HuH-7.5 (cell line): ENCODE results near the gene NOSTRIN.
"Not testable (repeated sequence)": the region's sequence is repeated elsewhere in the genome, so short reads cannot be mapped to it uniquely, and the experiment has no call there.

ENCODE experiments used
- DNase-seq: peaks from one replicate; pipeline ENCODE4 v3.0.0; 2011; ENCODE audit warnings: low spot score

Gene NOSTRIN

DNA sequence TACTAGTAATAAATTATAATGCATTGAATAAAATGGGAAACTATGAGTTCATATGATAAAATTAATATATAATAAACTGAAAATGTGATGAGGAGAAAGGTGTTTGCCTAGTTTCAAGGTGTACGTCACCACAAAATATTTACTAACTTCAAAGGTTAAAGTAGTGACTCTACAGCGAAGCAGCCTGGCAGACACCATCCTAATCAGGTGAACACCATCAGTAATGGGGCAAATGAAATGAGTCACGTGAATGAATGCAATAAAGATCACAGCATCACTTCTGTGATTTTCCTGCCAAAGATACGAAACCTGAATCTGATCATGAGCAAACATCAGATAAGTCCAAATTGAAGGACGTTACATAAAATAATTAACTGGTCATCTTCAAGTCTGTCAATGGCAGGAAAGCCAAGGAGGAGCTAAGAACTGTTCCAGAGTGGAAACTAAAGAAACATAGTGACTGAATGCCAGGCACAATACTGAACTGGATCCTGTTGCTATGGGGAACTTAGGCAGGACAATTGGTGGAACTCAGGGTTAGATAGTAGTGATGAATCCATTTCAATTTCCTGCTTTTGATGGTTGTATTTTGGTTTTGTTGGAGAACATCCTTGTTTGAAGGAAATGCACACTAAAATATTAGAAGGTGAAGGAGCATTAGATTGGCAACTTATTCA, 12.1 kb upstream of the NOSTRIN start:
- DNase-seq, result no peak

DNA sequence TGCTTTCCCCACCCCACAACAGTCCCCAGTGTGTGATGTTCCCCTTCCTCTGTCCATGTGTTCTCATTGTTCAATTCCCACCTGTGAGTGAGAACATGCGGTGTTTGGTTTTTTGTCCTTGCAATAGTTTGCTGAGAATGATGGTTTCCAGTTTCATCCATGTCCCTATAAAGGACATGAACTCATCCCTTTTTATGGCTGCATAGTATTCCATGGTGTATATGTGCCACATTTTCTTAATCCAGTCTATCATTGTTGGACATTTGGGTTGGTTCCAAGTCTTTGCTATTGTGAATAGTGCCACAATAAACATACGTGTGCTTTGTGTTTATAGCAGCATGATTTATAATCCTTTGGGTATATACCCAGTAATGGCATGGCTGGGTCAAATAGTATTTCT, 11.3 kb upstream of the NOSTRIN start:
- not testable (repeated sequence) for DNase-seq

DNA sequence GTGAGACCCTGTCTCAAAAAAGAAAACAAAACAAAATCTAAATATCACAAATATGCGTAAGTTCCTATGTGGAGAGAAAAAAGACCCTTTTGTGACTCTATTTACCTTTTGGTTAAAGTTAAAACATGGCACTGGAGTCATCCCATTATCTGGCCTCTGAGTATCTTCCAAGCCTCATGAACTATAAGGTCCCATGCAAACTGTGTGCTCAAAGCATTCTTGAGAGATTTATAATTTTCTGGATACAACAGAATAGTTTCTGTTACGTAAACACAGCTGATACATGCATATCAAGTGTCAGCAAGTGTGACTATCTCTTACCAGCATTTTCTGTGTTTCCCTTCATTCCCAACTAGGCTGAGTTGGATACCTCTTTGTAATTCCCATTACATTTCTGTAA, 8.8 kb upstream of the NOSTRIN start:
- DNase-seq, result no peak

DNA sequence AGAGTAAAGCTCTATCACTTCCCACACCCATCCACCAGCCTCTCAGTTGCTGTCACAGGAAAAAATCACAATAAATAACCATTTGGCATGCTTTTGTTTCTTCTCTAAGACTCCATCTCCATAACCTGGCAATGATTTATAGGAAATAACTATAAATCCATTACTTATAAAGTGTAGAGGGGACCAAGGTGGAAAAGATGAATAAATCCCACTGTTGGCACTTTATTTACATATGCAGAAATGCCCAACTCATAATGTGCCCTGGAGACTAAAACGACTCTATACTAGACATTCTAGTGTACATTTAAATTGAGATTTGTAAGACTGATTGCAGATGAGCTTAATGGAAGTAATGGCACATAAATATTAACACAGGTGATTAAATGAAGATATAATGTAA, 7.5 kb upstream of the NOSTRIN start:
- DNase-seq, result no peak

DNA sequence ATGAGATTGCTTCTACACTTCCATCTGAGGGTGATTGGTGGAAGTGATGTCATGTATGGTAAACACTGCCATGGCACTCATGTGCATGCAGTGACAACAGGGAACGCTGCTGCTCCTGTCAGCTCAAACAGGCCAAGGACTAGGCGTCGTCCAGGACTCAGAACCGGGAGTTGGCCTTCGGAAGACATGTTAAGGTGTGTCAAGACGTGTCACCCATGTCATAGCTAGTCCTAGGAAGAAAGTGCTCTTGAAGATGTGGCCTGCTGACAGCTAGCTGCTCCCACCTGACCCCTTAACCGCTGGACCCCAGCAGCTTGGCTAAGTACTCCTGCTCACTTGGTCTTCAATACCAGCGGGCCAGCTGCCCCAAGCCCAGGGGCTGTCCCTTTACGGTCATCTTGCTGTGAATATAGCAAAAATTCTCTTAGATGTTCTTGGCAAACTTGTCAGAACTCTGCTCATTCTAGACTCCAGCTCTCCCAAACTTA, 6.3 kb upstream of the NOSTRIN start:
- no peak for DNase-seq

DNA sequence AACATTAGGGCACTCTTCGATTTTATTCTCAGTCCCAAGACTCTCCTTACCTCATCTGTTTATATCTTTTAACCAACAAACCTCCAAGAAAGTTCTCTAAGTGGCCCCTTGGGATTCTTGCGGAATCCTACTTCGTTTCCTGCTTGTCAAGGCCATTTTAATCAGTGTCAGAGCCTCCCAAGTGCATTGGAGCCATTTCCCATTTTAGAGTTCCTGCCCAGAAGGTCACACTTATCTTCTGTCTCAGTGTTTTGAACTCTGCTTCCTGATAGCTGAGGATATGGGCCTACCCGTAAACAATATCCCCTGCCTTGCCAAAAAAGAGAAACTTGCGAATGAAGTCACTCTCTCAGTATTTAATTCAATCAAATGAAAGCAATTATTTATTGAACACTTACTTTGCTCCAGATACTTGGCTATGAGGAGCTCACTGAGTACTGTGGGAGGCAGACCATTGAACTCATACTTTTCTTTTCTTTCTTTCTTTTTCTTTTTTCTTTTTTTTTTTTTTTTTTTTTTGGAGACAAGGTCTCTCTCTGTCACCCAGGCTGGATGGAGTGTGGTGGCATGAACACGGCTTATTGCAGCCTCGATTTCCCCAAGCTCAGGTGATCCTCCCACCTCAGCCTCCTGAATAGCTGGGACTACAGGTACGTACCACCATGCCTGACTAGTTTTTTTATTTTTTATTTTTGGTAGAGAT, 5.7 kb upstream of the NOSTRIN start:
- no peak for DNase-seq

DNA sequence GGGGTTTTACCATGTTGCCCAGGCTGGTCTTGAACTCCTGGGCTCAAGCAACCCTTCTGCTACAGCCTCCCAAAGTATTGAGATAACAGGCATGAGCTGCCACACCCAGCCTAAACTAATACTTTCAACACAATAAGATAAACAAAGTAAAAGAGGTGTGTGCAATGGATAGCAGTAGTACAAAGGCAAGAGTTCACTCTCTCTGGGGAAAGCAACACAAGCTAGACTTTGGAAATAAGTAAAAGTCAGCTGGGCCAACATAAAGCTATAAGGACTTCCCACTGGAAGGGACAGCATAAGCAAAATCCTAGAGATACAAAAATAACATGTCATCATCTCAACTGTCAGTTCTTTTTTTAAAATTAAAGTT, 5.2 kb upstream of the NOSTRIN start:
- no peak for DNase-seq

DNA sequence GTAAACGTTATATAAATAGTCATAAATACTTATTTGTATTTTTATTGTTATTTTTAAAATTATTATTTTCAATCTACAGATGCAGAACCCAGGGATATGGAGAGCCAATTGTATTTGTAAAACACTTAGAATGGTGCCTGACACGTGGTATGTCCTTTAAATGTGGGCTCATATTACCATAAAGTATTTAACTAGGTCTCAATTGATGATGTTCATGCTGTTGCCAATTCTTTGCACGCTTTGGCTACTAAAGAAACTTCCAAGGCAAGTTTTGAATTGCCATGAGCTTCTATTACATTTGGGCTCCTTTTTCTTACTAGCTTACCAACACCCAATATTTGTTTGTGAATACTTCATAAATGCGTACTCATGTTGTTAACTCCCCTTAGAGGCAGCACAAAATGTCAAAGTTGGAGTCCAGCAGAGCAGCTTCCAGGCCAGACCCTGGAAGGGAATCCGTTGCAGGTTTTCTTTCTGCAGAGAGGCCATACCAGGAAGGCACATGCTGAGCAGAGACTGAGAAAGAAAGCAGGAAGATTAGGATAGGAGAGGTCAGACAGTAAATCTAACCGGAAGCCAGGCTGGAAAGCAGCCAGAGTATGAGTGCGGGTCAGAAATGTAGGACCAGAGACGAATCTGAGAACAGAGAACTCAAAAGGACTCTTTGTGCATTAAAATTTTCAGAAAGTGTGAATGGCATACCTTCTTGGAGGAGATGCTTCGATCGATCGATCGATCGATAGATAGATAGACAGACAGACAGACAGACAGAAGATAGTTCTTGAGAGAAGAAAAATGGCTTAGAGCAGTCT, 4.2 kb upstream of the NOSTRIN start:
- DNase-seq, result no peak

DNA sequence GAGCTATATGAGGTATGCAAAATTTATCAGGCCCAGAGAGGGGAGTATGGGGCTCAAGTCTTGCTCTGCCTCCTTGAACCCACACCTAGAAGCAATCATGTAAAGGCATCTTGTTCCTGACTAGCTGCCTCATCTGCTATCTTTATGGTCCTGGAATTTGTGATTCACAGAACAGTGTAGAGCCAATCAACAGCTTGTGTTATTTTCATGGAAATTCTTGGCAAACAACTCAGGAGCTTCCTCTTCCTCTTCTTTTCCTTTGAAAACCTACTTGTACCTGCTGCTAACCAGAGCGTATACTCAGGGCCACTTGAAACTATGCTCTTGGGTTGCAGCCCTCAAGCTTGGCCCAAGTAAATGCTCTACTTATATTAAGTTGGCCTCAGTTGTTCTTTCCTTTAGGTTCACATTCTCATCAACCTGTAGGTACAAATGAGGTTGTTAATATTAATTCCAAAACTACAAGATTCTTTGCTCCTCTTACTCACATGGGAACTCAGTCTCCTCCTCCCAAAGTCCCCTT, 3.5 kb upstream of the NOSTRIN start:
- DNase-seq, result no peak

DNA sequence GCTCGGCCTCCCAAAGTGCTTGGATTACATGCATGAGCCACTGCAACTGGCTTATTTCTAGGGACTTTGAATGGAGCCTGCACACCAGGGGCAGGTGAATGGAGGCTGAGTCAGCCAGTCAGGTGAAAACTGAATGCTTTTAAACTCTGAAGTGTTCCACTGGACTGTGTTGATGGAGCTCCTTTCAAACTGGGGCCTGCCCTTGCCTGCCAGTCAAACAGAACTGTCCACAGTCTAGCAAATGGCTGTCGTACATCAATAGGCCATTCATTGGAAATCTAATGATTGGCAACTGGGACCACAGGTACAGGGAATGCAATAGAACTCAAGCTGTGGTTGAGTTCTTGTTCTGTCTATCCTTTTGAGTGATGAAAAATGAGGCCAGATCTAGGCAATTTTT, 966 bp upstream of the NOSTRIN start:
- DNase-seq, result no peak

DNA sequence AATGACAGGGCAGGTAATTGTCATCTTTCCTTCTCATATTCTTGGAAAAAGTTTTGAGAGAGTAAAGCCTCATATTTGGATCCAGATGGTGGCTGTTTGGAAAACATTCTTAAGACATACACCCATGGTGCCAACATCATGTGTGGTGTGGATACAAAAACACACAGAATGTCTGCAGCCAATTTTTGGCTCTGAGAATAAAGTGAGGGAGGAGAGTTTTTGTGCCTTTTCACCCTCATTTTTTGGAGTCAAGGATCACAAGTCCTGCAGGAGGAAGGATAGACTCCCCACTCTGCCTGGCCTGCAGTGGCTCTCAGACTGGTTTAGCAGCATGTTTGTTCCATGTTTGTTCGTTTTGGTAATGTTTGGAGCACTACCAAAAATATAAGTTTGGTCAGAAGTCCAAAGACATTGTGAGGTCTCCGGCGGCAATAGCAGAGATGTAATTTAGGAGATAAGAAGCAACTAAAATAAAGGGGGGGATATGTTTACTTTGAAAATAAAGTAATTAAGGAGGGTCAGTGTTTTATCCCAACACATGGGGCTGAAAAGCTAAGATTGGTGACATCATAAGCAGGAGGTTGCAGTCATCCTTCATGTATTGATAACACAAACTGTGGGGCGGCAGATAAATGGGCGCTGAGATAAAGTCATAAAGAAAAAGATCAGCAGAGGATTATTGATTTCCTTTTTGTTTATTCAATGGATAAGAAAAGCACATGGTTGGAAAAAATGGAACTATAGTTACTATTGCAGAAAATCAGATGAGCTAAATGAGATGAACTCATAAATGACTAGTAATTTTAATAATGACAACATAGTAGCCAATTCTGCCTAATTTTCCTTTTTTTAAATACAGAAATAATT, 655 bp downstream of the NOSTRIN start:
- DNase-seq, result no peak

DNA sequence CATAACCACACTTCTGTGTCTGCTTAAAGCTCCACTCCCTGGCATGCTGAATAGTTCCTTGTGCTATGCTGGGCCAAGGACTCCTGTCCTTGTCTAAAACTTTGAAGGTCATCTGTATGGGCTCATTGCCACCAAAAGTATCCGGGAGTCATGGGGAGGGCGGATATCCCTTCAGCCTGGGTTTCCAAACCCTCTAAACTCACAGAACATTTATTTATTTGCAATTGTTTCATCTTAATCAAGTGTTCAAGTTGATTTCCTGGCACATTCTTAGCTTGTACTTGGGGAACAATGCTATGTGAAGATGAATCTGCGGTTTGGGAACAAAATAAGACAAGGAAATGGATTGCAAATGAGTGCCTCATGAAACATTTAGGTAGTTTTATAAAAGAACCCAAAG, 1.8 kb downstream of the NOSTRIN start:
- DNase-seq, result no peak

DNA sequence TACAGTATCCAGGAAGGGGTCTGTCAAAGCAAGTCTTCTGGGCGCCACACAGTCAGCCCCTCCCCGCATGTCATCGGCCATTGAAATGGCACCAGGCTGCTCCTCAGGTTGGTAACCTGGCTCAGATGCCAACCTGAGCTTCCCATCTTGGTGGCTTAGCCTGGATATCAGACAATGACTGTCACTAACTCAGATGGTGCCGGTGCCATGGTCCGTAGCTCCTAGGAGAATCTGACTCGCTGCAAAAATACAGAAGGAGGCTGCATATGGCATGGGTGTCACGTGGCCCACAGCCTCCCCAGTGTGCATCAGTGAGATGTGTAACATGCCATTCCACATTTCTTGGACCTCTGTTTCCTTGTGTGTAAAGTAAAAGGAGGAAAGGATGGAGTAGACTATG, 3.2 kb downstream of the NOSTRIN start:
- no peak for DNase-seq

DNA sequence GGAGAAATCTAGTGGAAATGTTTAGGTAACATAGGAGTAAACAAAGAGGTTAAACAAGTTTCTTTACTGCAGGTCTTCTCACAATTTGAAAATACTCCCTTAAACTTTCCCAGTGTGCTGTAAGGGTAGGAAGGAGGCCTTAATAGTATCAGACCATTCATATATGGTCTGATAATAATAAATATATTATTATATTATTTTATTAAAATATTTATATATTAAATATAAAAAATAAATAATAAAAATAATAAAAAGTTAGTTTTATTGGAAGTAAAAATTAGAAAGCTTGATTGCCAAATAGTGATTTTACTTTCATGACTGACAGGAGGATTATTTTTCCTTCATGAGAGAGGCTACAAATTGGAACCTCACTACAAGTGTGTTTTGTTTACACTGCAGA, 7.1 kb downstream of the NOSTRIN start:
- no peak for DNase-seq

DNA sequence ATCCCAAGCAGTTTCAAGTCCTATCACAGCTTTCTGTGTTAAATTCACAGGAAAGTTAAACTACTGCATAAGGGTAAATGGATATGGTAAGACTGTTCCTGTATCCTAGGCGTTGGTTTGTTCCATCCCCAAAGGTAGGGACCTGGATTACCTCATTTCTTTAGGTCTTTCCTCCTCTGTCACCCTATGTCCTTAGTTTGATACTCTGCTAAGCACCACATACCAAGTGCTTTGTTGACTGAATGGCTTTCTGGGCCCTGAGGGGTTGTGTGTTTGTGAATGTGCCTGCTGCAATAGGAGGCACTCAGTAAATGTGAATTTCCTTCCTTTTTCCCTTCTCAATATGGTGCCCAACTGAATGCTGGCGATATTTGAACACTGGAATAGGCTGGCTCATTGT, 7.8 kb downstream of the NOSTRIN start:
- DNase-seq, result no peak

DNA sequence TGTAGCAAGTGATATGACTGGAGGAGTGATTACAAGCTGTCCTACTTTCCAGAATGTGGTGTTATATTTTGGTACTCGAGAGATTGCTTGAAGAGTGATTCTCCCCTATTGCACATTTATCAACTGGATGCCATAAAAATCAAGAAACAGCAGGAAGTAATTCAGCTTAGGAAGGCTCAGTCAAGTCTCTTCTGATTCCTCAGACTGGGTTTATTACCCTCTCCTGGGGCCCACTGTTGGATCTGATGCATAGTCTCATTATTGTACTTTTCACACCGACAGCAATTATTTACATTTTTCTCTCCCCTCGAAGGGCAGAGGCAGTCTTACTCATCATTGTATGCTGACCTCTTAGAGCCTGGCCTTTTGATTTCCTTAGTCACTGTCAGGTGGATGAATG, 9.3 kb downstream of the NOSTRIN start:
- DNase-seq, result no peak

DNA sequence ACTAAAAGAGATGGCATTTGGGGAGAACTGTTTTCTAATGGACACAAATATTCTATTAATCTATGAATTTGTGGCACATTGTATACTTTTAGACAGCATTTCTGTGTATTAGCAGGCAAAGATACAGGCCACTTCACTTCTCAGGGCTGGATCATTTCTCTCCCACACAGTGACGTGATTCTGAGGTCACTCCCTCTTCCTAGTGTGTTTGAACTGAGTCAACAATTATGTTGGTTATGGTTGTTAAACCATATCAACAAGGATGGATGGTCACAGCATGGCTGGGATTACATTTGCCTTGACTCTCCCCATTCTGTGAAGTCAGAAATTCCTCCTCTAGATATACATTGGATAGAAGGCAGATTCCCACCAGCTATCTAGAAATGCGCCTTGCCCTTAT, 11.6 kb downstream of the NOSTRIN start:
- DNase-seq, result no peak

DNA sequence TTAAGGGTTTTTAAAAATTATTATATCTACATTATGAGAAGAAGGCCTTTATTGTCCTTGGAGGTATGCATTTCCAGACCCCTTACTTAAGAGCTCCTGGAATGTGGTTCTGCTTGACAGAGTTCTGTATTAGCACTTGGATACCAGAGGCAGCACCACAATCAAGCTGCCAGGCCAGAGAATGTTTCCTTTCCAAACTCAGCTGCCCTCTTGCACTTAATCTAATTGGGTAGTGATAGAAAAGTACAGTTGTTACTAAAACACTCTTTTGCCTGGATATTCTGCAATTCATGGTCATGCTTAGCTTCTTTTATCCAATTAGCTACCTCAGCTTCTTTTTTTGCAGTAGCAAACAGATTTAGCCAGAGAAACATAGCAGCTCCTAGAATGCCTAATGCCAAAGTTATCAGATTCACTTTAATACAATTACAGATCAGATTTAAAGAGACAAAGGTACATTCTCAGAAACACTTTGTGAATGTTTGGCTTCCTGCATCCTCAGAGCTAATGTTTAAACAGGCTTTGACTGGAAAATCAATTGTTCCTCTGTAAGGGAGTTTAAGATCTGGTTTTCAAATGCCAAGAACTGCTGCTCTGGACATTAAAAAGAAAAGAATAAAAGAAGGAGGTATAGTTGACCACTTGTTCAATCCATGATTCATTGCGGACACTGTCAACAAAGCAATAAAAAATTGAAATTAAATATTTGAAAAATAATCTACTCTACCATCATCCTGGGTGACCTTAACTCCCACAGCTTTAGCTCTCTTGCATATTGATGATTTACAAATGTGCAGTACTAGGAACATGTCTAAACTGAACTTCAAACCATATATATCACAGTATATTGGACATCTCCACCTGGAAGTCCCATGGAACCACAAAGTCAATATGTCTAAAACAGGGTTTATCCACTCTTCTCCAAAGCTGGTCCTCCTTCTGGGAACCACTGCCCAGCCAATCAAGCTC, 12.8 kb downstream of the NOSTRIN start:
- DNase-seq, result no peak

DNA sequence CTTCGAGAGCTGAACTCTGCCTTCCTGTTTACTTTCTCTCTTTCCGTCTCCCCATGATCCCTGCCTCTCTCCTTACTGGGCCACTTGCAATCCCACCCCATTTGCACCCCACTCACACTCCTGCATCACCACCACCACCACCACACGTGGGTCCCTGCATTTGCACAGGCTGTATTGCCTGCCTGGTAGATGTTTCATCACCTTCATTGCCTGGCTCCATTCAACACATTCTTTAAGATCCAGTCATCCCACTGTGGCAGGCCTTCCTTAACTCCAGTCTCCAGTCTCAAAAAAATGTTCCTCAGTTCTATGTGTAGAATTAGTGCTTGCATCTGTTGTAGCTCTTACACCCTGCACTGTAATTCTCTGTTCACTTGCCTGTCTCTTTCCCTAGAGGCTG, 13.9 kb downstream of the NOSTRIN start:
- no peak for DNase-seq

DNA sequence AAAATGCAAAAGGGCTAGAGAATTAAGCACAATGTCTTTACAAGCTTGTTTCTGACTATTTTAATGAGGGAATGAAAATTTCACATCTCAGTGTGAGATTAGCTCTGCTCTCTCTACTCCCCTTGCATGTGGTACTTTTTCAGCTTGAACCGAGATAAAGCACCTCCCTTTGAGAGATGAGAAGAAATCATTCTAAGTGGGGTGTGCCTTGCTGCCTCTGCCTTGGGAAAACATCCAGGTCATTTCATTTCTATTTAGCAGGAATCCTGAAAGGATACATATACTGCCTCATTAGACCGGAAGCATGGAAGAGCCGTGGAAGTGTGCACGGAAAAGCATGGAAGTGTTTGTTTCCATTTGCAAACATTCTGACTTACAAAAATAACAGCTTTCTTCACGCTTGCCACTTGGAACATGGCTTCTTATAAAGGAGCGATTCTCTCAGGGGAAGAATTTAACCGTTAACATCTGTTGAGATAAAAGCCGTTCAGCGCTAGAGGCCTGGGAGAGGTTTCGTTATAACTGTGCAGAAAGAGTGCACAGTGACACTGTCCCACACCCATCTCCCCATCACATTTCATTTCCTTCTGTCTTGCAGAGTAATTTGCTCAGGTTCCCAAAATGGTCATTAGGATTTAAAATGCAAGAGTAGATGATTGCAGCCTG, 16.7 kb downstream of the NOSTRIN start:
- DNase-seq, result no peak
